NCI-H345 treated with DMSO at 0.1 percent for 48 hours (cell line): ENCODE results near the gene NELFCD.
"Not testable (repeated sequence)": the region's sequence is repeated elsewhere in the genome, so short reads cannot be mapped to it uniquely, and the experiment has no call there.

Experiments used
- DNase-seq: peaks from one replicate; lab custom pipeline; 2025; ENCODE audit not compliant: unreplicated experiment; lab: John Stamatoyannopoulos, UW

NELFCD gene

GRCh38 chr20:59007665-59008511, 26.8 kb downstream of the NELFCD start:
- no peak for DNase-seq

- DNase-seq: no peak
Observed at GRCh38 chr20:59008715-59009336, 27.8 kb downstream of the NELFCD start.

GRCh38 chr20:59010321-59010994, 29.4 kb downstream of the NELFCD start:
- DNase-seq: no peak

GRCh38 chr20:59010995-59011873, 30.2 kb downstream of the NELFCD start:
- no peak for DNase-seq

GRCh38 chr20:59011874-59012157, 30.8 kb downstream of the NELFCD start:
- DNase-seq: not testable (repeated sequence)

GRCh38 chr20:59013031-59013951, 32.2 kb downstream of the NELFCD start:
- DNase-seq: no peak

GRCh38 chr20:59013959-59014608, 33.0 kb downstream of the NELFCD start:
- no peak for DNase-seq

GRCh38 chr20:59014680-59015389, 33.8 kb downstream of the NELFCD start:
- no peak for DNase-seq

GRCh38 chr20:59015411-59015810, 34.4 kb downstream of the NELFCD start:
- no peak for DNase-seq

- DNase-seq: no peak
Observed at GRCh38 chr20:59015812-59016711, 35.0 kb downstream of the NELFCD start.

- DNase-seq: no peak
Observed at GRCh38 chr20:59016795-59017492, 35.9 kb downstream of the NELFCD start.

- DNase-seq: no peak
Observed at GRCh38 chr20:59017493-59018231, 36.6 kb downstream of the NELFCD start.

GRCh38 chr20:59018817-59019216, 37.8 kb downstream of the NELFCD start:
- no peak for DNase-seq

- no peak for DNase-seq
Observed at GRCh38 chr20:59019217-59019616, 38.2 kb downstream of the NELFCD start, which contains the start of gene TUBB1. TUBB1 (plus strand) TSS chr20:59019429; CDS start chr20:59019523, 94 bp downstream.

- no peak for DNase-seq
Observed at GRCh38 chr20:59020938-59021551, 40.0 kb downstream of the NELFCD start.

GRCh38 chr20:59022754-59023153, 41.7 kb downstream of the NELFCD start:
- no peak for DNase-seq
